HepG2 (cell line): Measurements from ENCODE around the gene CSNK1D. TPM values are rescaled to one million over a fixed set of nuclear protein-coding genes. Genes with fewer than 3 reads are reported as not detected.
A peak's percentile ranks its signal among the peaks of the same experiment; 100 is the strongest.

Experiments used
- HNRNPLL ChIP-seq: fragments of 200-400 bp; formaldehyde crosslinking; IDR thresholded peaks from 2 replicates; pipeline ENCODE4 v1.6.1; 2017; ENCODE audit warnings: mild to moderate bottlenecking, low read depth, low read length; ENCODE audit not compliant: poor library complexity, severe bottlenecking
- LCORL ChIP-seq, 2 experiments: fragments of 450-650 bp in 1 of 2; sonication (generic) in 1 of 2; formaldehyde crosslinking in 1 of 2; IDR thresholded peaks; 2 replicates each; pipeline versions ENCODE4 v1.5.0 to v1.6.1; 2017 to 2020; ENCODE audit warnings: antibody characterized with exemption in 1 of 2, missing genetic modification reagents in 1 of 2
- MEIS2 ChIP-seq: sonication (generic); formaldehyde crosslinking; IDR thresholded peaks from 2 replicates; pipeline ENCODE4 v1.9.0; 2021; ENCODE audit warnings: mild to moderate bottlenecking, missing genetic modification reagents
- NR1H2 ChIP-seq: sonication (generic); formaldehyde crosslinking; IDR thresholded peaks from 2 replicates; pipeline ENCODE4 v1.8.1; 2022; ENCODE audit warnings: low read depth, missing genetic modification reagents, borderline replicate concordance
- REL ChIP-seq: sonication (generic); formaldehyde crosslinking; conservative IDR thresholded peaks from 2 replicates; pipeline ENCODE4 v1.8.0; 2022; ENCODE audit warnings: mild to moderate bottlenecking, missing genetic modification reagents, moderate library complexity
- RNF2 ChIP-seq: fragments of 450-650 bp; conservative IDR thresholded peaks from 2 replicates; pipeline ENCODE4 v1.6.1; 2016; ENCODE audit warnings: low read depth
- SRSF1 ChIP-seq: fragments of 200-400 bp; formaldehyde crosslinking; optimal IDR thresholded peaks from 2 replicates; pipeline ENCODE3; 2017; ENCODE audit warnings: mild to moderate bottlenecking, low read depth, low read length, moderate library complexity
- TP53 ChIP-seq: sonication (generic); formaldehyde crosslinking; conservative IDR thresholded peaks from 2 replicates; pipeline ENCODE4 v1.4.0; 2020; ENCODE audit warnings: missing genetic modification reagents
- ZFAT ChIP-seq: sonication (generic); formaldehyde crosslinking; conservative IDR thresholded peaks from 2 replicates; pipeline ENCODE4 v1.8.1; 2023; ENCODE audit warnings: missing genetic modification reagents, inconsistent platforms
- ZIK1 ChIP-seq: sonication (generic); formaldehyde crosslinking; IDR thresholded peaks from 2 replicates; pipeline ENCODE4 v1.5.0; 2020; ENCODE audit warnings: mild to moderate bottlenecking, low read depth, missing genetic modification reagents, borderline replicate concordance
- ZNF264 ChIP-seq: sonication (generic); formaldehyde crosslinking; IDR thresholded peaks from 2 replicates; pipeline ENCODE4 v1.4.0; 2020; ENCODE audit warnings: missing genetic modification reagents
- ZNF724P ChIP-seq: sonication (generic); formaldehyde crosslinking; IDR thresholded peaks from 2 replicates; pipeline ENCODE4 v1.8.0; 2022; ENCODE audit warnings: missing genetic modification reagents, borderline replicate concordance
- ZNF772 ChIP-seq: sonication (generic); formaldehyde crosslinking; IDR thresholded peaks from 2 replicates; pipeline ENCODE4 v1.5.0; 2020; ENCODE audit warnings: mild to moderate bottlenecking, missing genetic modification reagents
- ZNF777 ChIP-seq: sonication (generic); formaldehyde crosslinking; IDR thresholded peaks from 2 replicates; pipeline ENCODE4 v1.4.0; 2020; ENCODE audit warnings: missing genetic modification reagents
- polyA plus RNA-seq, 8 experiments: library from polyadenylated mRNA; depleted of rRNA in 3 of 8; stranded (reverse) in 7 of 8; unstranded in 1 of 8; fragments of >200 nt; fragmentation: Illumina TruSeq in 4 of 8; extraction: Trizol in 4 of 8; gene quantifications; 2 replicates each; pipeline versions ENCODE4 v1.2.1 to v1.2.3, GENCODE V29; 2011 to 2016; ENCODE audit warnings: low read depth in 4 of 8, missing spikeins in 1 of 8, mixed read lengths in 1 of 8; ENCODE audit not compliant: insufficient read depth in 1 of 8
- total RNA-seq, 5 experiments: library from RNA; depleted of rRNA; stranded (reverse); fragments of >200 nt; fragmentation: Illumina TruSeq; extraction: Trizol; gene quantifications; 2 replicates each; pipeline ENCODE4 v1.2.3, GENCODE V29; 2016; ENCODE audit warnings: low read depth in 1 of 5
- TF ChIP-seq, protein P1 (sequence below): sonication (generic); formaldehyde crosslinking; conservative IDR thresholded peaks from 2 replicates; pipeline ENCODE4 v1.5.0; 2020; ENCODE audit warnings: missing genetic modification reagents
- TF ChIP-seq, protein P2 (sequence below): sonication (generic); formaldehyde crosslinking; IDR thresholded peaks from 2 replicates; pipeline ENCODE4 v1.4.0; 2020; ENCODE audit warnings: missing genetic modification reagents

CSNK1D gene
- total and polyA plus RNA-seq, 2 of the 13 experiments (the other 11 are each of a cell fraction or from before 2014, with no cell fraction given), result 31.5 to 128 TPM

DNA sequence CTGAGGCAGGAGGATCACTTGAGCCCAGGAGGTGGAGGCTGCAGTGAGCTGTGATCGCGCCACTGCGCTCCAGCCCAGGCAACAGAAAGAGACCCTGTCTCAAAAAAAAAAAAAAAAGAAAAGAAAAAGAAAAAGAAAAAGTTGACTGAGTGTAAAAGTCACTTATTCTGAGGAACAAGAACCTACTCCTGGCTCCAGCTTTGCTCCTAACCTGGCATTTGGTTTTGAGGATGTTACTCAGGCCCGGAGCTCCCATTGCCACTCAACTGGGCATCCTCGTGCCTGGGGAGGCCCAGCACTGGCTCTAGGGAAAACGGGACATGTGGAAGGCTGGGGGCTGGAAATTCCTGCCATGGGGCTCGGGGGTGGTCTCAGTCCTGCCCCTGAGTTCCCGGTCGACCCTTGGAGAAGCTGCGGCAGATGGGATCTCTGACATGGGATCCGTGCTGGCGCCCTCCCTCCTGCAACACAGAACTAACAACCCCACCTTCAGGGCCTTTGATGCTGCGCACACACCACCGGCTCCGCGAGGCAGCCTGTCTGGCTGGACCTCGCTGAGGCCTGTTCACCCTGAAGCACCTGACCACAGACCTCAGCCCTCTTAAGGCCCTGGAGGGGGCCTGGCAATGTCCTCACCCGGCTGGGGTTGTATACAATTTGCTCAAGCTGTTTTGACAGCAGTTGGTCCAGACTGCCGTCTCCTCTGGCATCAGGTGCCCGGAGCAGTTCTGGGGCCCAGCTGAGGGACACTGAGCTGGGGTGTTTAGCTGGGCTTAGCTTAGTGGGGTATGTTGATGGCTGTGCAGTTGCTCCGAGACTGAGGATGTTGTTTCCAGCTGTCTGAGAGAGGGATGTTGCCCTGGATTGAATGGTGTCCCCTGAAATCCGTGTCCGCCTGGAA is 31.6 kb upstream of the CSNK1D start (continued):
- TF ChIP-seq SRSF1 (peak; percentile 29), RNF2 (peak; percentile 81; the same call in 1 of the 2 replicates), ZNF724P (CRISPR knock-in tag) (peak; percentile 53; the same call in 1 of the 2 replicates), ZNF772 (no peak; the same call in 1 of the 2 replicates), ZNF777 (CRISPR knock-in tag) (peak; percentile 53; the same call in 1 of the 2 replicates), LCORL (IDR thresholded peaks at IDR 0.05) (no peak), LCORL (CRISPR knock-in tag; IDR thresholded peaks at IDR 0.05) (0 out of 2 replicates have a peak, but pooled peaks have one; percentile 44), NR1H2 (CRISPR knock-in tag) (no peak), MEIS2 (CRISPR knock-in tag) (peak; percentile 58; the same call in 1 of the 2 replicates), REL (CRISPR knock-in tag) (peak; percentile 73; the same call in 1 of the 2 replicates), HNRNPLL (peak; percentile 20), ZFAT (CRISPR knock-in tag) (0 out of 2 replicates have a peak, but pooled peaks have one; percentile 58), ZIK1 (no peak), ZNF264 (CRISPR knock-in tag) (0 out of 2 replicates have a peak, but pooled peaks have one; percentile 19), TP53 (CRISPR knock-in tag) (no peak)
- TF ChIP-seq, protein P1, sequence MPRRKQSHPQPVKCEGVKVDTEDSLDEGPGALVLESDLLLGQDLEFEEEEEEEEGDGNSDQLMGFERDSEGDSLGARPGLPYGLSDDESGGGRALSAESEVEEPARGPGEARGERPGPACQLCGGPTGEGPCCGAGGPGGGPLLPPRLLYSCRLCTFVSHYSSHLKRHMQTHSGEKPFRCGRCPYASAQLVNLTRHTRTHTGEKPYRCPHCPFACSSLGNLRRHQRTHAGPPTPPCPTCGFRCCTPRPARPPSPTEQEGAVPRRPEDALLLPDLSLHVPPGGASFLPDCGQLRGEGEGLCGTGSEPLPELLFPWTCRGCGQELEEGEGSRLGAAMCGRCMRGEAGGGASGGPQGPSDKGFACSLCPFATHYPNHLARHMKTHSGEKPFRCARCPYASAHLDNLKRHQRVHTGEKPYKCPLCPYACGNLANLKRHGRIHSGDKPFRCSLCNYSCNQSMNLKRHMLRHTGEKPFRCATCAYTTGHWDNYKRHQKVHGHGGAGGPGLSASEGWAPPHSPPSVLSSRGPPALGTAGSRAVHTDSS (CRISPR knock-in tag), result no peak
- TF ChIP-seq, protein P2, sequence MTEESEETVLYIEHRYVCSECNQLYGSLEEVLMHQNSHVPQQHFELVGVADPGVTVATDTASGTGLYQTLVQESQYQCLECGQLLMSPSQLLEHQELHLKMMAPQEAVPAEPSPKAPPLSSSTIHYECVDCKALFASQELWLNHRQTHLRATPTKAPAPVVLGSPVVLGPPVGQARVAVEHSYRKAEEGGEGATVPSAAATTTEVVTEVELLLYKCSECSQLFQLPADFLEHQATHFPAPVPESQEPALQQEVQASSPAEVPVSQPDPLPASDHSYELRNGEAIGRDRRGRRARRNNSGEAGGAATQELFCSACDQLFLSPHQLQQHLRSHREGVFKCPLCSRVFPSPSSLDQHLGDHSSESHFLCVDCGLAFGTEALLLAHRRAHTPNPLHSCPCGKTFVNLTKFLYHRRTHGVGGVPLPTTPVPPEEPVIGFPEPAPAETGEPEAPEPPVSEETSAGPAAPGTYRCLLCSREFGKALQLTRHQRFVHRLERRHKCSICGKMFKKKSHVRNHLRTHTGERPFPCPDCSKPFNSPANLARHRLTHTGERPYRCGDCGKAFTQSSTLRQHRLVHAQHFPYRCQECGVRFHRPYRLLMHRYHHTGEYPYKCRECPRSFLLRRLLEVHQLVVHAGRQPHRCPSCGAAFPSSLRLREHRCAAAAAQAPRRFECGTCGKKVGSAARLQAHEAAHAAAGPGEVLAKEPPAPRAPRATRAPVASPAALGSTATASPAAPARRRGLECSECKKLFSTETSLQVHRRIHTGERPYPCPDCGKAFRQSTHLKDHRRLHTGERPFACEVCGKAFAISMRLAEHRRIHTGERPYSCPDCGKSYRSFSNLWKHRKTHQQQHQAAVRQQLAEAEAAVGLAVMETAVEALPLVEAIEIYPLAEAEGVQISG (CRISPR knock-in tag), result peak; percentile 69
